ENCODE measurements around the gene PTK6.

PTK6 gene

GRCh38 chr20:63542031-63542559, 4.9 kb upstream of the PTK6 start:
- DNase-seq = no peak

GRCh38 chr20:63541371-63541770, 4.2 kb upstream of the PTK6 start:
- no peak for DNase-seq

GRCh38 chr20:63540417-63541186, 3.4 kb upstream of the PTK6 start:
- DNase-seq = no peak

- no peak for DNase-seq
Observed at GRCh38 chr20:63539441-63540370, 2.5 kb upstream of the PTK6 start.

GRCh38 chr20:63539092-63539430, 1.9 kb upstream of the PTK6 start:
- DNase-seq = no peak

- no peak for DNase-seq
Observed at GRCh38 chr20:63538204-63539091, 1.3 kb upstream of the PTK6 start.

GRCh38 chr20:63537525-63538203, 488 bp upstream of the PTK6 start:
- peak; percentile 47 for DNase-seq

- peak; percentile 38 for DNase-seq
Observed at GRCh38 chr20:63536241-63536977, 767 bp downstream of the PTK6 start.

- no peak for DNase-seq
Observed at GRCh38 chr20:63534831-63535651, 2.1 kb downstream of the PTK6 start.

GRCh38 chr20:63534427-63534830, 2.7 kb downstream of the PTK6 start:
- DNase-seq = no peak

GRCh38 chr20:63533871-63534393, 3.2 kb downstream of the PTK6 start:
- DNase-seq = no peak

GRCh38 chr20:63533388-63533787, 3.8 kb downstream of the PTK6 start:
- no peak for DNase-seq

GRCh38 chr20:63532449-63532971, 4.7 kb downstream of the PTK6 start:
- no peak for DNase-seq

- DNase-seq = no peak
Observed at GRCh38 chr20:63531686-63532448, 5.3 kb downstream of the PTK6 start.

- DNase-seq = no peak
Observed at GRCh38 chr20:63530788-63531160, 6.4 kb downstream of the PTK6 start.

- DNase-seq = no peak
Observed at GRCh38 chr20:63529861-63530787, 7.1 kb downstream of the PTK6 start.

GRCh38 chr20:63529180-63529860, 7.9 kb downstream of the PTK6 start:
- no peak for DNase-seq

- no peak for DNase-seq
Observed at GRCh38 chr20:63527184-63527583, 10.0 kb downstream of the PTK6 start.
